Activated naive CD4-positive, alpha-beta T cell treated with anti-CD3 and anti-CD28 coated beads, Interleukin-2, amount 50 U/mL, for 16 hours (primary cell): ENCODE measurements around the gene TJP1.
"Not testable (repeated sequence)": the region's sequence is repeated elsewhere in the genome, so short reads cannot be mapped to it uniquely, and the experiment has no call there.

Source experiments
- DNase-seq: peaks from one replicate; pipeline ENCODE4 v3.0.0-alpha.2; 2020

TJP1 gene

DNA sequence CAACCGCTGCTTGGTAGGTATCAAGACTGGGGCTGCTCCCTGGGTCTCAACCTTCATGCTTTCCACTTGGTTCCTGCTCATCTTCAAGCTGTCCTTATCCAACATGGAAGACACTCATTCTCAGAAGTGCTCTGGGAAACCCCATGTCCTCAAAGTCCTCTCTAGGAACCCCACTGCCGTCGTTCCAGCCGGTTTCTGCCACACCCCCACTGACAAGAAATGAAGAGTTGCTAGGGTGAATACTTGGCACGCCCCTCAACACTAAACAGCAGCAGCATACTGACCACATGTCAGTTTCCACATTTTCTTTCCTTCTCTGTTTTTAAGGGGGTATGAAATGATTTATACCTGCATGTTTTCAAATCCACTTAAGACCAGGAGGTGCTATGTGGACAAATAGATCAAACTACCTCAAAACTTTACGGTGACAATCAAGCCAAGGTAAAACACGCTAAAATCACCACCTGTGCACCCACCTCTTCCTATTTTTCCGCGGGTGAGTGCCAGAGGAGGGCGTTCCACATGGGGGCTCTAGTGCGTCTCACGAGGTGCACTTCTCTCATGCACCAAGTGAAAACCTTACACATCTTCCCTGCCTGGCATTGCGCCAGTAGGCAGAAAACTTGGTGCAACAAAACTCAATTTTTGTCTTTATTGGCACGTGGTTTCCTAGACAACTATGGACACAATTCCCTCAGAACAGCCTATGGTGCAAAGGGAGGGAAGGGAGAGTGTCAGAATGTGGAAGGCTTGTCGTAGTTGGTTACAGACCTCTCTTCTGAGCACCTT lies 125.1 kb downstream of the TJP1 start:
- no peak for DNase-seq

DNA sequence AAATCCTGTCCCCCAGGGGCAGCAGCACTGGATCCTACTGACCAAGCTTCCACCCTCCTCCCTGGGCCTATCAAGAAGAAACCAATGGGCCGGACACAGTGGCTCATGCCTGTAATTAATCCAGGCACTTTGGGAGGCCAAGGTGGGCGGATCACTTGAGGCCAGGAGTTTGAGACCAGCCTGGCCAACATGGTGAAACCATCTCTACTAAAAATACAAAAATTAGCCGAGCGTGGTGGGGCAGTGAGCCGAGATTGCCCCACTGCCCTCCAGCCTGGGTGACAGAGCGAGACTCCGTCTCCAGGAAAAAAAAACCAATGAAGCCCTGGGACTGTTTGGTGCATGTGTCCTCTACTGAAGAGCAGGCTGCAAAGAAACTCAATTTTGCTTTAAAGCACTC lies 125.8 kb downstream of the TJP1 start:
- not testable (repeated sequence) for DNase-seq

DNA sequence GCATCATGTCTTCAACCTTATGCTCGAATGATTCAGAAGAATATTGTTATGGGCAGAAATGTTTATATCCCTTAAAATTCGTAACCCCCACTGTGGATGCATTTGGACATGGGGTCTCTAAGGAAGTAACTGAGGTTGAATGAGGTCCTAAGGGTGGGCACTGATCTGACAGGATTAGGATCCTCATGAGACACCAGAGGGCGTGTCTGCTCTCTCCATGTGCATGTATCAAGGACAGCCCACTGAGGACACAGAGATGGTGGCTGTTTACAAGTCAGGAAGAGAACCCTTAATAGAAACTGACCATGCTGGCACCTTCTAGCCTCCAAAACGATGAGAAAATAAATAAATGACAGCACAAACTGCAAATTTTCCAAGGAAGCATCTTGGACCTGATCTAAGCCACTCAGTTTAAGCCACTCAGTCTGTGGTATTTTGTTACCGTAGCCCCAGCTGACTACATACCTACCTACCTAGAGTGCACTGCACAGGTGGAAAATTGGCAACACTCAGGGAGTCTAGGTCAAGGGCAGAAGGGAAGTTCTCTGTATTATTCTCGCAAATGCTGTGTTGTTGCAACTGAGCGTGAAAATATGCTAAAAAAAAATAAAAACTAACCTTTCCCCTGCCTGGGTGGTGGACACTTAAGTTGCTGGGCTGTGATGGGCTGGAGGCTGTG lies 126.6 kb downstream of the TJP1 start:
- DNase-seq, result no peak

DNA sequence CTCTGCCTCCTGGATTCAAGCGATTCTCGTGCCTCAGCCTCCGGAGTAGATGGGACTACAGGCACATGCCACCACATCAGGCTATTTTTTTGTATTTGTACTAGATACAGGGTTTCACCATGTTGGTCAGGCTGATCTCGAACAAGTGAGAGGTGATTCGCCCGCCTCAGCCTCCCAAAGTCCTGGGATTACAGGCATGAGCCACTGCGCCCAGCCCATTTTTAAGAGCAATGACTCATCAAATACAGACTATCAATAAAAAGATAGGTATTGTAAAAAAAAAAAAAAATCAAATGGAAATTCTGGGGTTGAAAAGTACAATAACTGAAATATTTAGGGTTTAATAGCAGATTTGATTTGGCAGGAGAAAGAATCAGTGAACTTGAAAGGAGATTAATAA lies 129.0 kb downstream of the TJP1 start:
- DNase-seq, result no peak

DNA sequence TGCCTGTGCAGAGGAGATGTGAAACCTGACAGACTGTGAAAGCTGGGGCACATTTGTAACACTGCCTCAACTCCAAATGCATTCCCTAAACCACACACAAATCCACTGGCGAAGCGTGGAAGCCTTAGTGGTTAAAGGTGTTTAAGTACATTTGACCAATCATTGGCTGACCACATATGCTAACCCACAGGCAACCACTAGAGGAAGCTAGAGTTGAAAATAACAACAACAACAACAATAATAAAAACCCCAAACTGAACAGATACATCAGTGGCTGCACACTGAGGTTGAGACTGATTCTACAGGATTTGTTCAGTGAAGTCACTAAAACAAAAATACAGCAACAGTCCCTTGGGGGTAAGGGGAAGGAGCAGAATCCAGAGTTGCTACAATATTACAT lies 129.7 kb downstream of the TJP1 start:
- no peak for DNase-seq

DNA sequence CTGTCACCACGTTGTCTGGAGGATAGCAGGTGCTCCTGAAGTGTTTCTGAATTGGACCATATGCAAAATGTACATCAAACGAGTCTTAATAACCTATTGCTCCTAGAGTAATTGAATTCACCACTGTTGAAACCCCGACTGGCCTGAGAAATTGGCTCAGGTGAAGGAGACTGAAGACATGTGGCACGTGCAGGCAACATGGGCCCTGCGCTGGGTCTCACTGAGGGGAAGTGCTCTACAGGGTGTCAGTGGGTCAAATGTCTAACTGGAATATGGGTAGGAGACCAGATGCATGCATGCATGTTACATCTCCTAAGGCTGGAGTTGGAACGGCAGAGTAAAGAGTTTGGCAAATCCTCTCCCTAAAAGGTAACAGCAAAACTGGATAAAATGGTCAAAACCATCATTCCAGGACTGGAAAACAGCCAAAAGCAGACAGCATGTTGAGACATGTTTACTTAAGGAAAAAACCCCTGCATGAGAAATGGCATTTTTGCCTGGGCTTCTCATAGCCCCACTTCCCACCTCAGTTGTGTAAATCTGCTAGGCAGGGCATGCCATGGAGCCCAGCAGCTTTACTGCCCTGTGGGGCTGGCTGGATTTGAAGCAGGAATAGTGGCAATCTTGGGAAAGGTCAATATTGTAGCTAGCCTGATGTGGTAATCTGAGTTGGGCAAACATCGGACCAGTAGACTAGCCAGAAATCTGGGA lies 131.3 kb downstream of the TJP1 start:
- no peak for DNase-seq

DNA sequence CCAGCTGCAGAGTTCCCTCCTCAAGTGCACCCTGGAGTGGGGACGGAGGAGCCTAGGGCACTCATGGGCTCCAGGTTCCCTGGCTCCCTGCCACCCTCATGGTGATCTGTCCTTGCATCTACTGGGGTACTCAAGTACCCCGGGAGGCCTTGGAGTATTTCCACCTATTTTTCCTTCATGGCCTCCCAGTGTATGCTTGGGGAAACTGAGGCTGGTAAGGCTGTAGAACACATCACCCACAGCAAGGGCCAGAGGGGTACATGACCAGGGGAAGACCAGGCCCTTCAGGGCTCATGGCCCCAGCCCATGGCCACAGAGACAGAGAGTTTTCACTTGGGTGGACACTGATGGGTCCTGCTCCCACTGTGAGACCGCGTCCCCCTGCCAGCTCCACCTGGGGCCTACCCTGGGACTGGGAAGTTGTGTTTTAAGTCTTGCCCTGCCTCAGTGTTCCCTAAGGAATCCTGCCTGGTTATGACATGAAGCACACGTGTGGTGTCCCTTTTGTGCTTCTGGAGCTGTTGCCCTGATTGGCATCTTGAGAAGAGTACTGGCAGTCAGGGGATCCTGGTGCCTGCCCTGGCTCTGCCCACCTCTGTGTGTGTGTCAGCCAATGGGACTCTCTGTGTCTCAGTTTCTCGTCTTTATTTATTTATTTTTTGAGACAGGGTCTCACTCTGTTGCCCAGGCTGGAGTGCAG lies 132.8 kb downstream of the TJP1 start:
- no peak for DNase-seq

DNA sequence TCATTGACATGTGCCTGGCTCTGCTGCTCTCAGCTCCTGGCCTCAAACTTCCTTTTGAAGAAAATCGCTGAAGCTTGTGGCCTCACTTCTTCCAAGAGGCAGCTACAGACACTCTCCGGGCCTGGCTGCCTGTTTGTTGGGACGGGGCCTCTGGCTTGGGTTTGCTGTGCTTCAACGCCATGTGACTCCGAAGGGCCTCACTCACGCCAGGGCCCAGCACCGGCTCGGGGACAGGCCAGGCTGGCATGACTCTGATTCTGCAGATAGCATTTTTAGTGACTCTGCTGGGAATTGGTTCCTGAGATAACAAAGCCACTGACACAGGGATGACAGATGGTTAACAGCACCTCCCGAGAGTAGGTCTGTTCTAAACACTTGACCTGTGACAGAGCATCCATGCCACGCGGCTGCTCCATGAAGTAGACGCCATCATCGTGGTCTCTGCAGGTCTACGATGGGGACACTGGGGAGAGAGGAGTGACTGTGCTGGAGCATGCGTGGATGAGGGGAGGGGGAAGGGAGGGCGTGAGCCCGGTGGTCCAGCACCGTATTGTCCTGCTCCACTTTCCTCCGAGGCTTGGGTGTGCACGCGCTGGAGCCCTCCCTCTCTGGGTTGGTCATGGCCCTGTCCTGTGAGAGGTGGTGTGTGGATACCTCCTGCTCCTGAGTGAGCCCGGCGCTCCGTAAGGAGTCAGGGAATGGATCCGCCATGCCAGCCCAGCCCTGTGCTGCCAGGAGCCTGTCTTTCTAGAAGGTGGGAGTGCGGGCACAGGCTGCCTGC lies 133.6 kb downstream of the TJP1 start:
- no peak for DNase-seq

DNA sequence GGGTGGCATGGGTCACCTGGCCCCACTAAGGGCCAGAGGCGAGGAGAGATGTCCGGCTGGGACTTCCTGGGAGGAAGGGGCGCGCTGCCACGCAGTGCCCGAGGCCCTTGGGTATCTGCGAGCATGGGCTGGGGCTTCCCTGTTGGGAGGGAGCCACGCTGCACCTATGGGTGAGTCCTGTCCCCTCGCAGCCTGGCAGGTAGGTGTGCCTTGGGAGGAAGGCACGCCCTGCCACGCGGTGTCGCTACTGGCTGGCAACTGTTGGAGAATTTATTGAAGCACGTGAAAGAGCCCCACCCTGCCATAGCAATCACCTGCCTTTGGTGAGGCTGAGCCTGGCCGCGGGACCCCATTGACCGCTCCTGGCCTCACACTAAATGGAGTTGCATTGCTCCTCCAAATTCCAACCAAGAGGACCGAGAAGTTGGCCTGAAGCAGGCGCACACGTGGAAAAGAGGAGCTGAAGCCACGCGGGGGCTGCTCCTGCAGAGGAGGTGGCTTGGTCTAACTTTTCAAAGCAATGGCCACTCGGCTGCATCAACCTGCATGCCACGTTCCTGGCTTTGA lies 134.2 kb downstream of the TJP1 start:
- DNase-seq, result no peak

DNA sequence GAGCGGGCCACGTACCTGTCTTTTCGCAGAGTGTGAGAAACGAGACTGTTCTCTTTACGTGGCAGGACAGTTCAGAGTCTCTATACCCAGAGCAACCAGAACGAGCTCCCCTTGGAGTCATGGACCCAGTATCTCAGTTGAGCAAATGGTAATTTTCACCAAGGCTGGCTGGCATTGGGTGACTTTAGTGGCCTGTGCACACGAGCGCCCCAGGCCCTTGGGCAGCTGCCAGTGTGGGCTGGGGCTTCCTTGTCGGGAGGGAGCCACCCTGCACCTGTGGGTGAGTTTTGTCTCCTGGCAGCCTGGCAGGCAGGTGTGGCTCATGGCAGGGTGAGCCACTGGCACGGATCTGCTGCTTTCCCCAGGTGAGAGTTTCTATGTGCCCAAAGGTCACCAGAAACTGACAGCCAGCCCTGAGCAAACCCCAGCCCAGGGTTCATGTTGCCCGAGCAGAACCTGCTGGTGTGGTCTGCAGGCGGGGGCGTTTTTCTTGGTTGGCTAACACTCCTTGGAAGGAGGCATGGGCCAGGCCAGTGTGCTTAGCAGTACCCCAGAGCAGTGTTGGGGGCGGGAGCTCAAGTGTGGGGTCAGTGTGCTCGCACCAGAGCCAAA lies 135.0 kb downstream of the TJP1 start:
- DNase-seq, result no peak

DNA sequence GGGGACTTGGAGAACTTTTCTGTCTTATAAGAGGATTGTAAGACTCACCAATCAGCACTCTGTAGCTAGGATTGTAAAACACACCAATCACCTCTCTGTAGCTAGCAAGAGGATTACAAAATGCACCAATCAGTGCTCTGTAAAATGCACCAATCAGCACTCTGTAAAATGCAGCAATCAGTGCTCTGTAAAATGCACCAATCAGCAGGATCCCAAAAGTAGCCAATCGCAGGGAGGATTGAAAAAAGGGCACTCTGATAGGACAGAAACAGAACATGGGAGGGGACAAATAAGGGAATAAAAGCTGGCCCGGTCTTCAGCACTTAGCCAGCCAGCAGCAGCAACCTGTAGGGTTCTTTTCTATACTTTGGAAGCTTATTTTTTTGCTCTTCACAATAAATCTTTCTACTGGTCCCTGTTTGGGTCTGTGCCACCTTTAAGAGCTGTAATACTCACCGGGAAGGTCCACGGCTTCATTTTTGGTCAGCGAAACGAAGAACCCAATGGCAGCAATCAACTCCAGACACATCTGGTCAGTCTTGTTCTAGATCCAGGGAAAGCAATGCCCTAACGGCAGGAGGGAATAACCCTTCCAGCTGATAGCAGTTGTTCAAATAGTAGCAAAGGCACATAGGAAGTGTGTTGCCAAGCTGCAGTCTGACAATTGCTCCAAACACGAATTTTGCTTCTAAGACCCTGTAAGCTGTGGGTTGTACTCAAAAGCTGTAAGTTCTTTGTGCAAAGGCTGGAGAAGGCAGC lies 135.6 kb downstream of the TJP1 start:
- no peak for DNase-seq

DNA sequence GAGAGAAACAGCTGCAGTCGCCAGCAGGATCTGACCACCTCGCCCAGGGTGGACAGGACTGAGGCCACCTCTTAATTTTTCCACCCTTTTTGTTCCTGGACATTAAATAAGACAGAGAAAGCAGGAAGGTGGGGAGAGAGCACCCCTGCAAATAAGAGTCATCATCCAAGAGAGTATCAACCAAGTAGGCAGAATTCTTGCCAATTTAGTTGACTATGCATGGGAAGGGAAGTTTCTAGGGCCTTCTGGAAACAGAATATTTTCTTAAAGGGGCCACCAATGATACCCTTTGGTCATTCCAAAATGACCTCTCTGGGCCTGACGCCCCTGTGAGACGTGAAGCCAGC lies 136.2 kb downstream of the TJP1 start:
- no peak for DNase-seq

DNA sequence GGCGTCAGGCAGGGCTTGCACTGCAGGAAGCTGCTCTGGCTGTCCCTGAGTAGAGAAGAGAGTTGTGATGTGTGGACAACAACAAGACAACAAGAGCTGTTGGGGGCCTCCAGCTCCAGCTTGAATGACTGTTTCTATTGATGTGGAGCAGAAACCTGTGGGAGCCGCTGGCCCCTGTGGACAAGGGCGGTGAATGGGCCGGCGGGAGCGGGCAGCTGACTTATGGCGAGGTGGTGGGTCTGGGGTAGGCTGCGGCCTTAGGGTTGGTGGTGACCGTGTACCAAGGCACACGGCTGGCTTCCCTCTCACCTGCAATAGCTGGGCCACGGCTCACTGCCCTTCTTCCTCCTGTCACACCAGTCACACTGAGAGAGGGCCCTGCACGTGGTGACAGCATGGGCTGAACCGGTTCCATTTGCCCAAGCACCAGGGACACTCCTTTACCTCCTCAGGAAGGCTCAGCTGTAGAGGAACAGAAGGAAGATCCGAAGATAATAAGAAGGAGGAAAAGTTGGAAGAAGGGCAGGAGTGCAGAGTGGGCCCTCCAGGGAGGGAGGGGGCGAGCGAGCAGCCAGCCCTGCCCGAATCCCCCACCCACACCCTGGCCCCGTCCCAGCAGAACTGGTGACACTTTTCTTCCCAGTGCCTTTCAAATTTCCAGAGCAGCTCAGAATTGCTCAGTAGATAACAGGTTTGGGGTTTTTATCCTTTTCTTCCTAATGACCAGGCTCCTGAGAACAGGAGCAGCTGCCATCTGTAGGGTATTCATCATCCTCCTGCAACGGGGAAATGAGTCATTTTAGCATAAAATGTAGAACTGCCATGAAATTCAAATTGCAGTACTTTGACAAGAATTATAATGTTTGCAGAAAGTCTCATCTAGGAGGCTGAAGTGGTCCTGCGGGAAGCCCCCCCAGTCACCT lies 136.9 kb downstream of the TJP1 start:
- no peak for DNase-seq

DNA sequence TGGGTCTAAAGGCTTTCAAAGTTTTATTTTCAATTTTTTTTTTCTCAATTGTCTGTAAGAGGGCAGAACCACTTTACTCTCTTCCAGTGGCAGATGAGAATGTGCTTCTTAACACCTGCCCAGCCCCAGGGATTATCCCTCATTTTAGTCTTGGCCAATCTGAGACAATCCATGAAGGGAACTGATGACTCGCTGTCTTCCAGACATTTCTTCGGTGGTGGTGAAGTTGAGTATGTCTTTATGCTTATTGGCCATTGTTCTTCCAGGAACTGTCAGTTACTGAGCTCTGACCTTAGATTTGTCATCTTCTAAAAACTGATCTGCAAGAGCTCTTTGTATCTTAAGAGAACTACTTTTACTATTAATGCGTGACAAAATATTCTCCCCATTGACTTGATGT lies 139.5 kb downstream of the TJP1 start:
- DNase-seq, result no peak

DNA sequence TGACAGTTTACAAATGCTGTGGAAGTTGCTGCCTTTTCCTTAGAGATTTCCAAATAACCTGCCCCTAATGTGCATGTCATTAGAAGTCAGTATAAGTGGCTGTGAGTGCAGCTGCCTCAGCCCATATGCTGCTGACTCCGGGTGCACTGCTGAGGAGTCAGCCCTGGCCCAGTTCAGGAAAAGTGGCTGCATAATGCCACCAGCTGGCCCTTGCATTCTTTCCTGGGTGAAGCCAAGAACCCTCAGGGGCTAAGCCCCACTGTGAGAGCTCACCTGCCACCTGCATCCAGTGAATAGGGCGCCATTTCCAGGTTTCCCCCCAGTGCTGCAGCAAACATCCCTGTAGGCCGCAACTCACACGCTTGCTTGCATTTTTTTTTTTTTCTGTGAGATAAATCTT lies 139.9 kb downstream of the TJP1 start:
- no peak for DNase-seq

DNA sequence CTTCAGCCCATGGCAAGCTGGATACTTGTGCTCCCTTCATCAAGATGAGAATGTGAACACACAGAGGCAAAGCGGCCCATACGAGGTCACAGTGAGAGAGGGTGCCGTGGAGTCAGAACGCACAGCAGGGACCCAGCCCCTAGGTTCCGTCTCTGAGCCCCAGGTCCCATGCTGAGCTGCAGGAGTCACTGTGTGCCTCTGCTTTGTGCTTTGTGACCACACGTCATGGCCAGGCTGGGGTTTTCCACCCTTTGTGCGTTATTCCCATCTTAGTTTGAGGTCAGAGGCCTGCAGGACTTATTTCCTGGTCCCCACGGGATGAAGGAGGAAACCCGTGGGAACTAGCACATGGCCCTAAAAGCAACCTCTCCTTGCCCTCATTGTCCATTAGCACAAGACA lies 140.3 kb downstream of the TJP1 start:
- no peak for DNase-seq

DNA sequence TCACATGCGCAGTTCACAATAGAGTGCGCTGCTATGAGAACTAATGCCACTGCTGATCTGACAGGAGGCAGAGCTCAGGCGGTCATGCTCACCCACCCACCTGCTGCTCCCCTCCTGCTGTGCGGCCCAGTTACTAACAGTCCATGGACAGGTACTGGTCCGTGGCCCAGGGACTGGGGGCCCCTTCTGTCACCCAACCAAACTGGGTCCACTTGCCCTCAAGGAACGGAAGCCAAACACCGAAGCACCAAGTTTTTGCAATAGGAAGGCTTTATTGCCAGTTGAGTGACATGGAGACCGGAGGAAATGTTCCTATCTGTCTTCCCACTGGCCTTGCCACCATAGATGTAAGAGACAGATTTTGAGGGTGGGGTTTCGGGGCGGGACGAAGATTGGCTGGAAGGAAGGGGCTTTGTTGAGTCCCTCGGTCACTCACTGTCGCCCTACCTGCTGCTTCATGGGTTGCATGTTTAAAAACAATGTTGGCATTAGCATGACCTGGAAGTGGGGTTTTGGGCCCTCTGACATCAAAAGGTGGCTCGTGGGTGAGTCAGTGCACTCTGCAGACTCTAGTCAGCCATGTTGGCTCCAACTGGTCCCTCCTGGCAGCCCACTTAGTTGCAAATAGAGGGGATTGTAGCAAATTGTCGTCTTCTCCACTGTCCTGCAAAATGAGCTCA lies 141.0 kb downstream of the TJP1 start:
- no peak for DNase-seq

DNA sequence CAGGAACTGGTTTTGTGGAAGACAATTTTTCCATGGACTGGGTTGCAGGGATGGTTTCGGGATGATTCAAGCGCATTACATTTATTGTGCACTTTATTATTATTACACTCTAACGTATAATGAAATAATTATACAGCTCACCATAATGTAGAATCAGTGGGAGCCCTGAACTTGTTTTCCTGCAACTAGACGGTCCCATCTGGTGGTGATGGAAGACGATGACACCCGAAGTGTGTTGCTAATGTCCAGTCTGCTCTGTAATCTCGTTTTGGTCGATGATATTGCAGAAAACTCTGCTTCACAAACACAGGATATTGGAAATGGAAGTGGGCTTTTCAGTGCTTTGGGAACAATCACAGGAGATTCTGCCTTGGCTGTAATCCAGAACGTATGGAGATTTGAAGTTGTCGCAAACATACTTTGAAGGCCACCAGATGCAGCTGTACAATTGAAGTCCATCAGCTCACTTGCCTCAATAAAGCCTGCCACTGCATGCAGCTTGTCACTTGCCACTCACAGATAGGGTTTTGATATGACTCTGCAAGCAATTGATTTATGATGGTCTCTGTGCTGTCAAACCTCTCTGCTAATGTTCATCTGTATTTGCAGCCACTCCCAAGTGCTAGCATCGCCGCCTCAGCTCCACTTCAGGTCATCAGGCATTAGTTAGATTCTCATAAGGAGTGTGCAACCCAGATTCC lies 141.7 kb downstream of the TJP1 start:
- no peak for DNase-seq
